GM12878 (cell line): ENCODE measurements around the gene CNIH1. TPM values are rescaled to one million over a fixed set of nuclear protein-coding genes. Genes with fewer than 3 reads are reported as not detected.

Experiments used
- BMI1 ChIP-seq: fragments of 450-650 bp; IDR thresholded peaks from 2 replicates; pipeline ENCODE4 v1.6.1; 2016; ENCODE audit warnings: mild to moderate bottlenecking, moderate library complexity, borderline replicate concordance
- CBX5 ChIP-seq: sonication (generic); IDR thresholded peaks from 2 replicates; pipeline ENCODE4 v1.6.1; 2016; ENCODE audit warnings: low read depth, moderate library complexity, mild to moderate bottlenecking, inconsistent platforms
- CHD4 ChIP-seq: fragments of 200-600 bp; sonication (generic); IDR thresholded peaks from 2 replicates; pipeline ENCODE4 v1.6.1; 2016; ENCODE audit warnings: mild to moderate bottlenecking
- EP300 ChIP-seq, 2 experiments: fragments of 150-350 bp in 1 of 2; IDR thresholded peaks; 2 replicates each; pipeline ENCODE4 v1.6.1; 2011 to 2012; ENCODE audit warnings: low read depth in 2 of 2, low read length in 2 of 2, borderline replicate concordance in 1 of 2, improper control_type of control experiment in 1 of 2, inconsistent platforms in 1 of 2; ENCODE audit not compliant: control insufficient read depth in 1 of 2
- FOS ChIP-seq: IDR thresholded peaks from 3 replicates; pipeline ENCODE4 v1.6.1; 2011; ENCODE audit warnings: borderline replicate concordance; ENCODE audit not compliant: insufficient read length; ENCODE audit errors: extremely low read depth
- GABPA ChIP-seq: IDR thresholded peaks from 2 replicates; pipeline ENCODE4 v1.6.1; 2014; ENCODE audit warnings: antibody characterized with exemption, low read depth, mild to moderate bottlenecking, inconsistent platforms
- GATAD2B ChIP-seq: fragments of 450-650 bp; conservative IDR thresholded peaks from 2 replicates; pipeline ENCODE4 v1.6.1; 2017; ENCODE audit warnings: low read depth, mild to moderate bottlenecking, moderate library complexity
- LARP7 ChIP-seq: fragments of 450-650 bp; IDR thresholded peaks from 2 replicates; pipeline ENCODE4 v1.6.1; 2017; ENCODE audit warnings: mild to moderate bottlenecking
- MEF2A ChIP-seq: IDR thresholded peaks from 2 replicates; pipeline ENCODE4 v1.6.1; 2011; ENCODE audit warnings: low read depth, mild to moderate bottlenecking, low read length, moderate library complexity; ENCODE audit not compliant: insufficient read depth
- PML ChIP-seq: IDR thresholded peaks from 2 replicates; pipeline ENCODE4 v1.6.1; 2012; ENCODE audit warnings: low read length, inconsistent platforms
- POLR2A ChIP-seq: IDR thresholded peaks from 2 replicates; pipeline ENCODE4 v1.6.1; 2011; ENCODE audit warnings: low read depth, mild to moderate bottlenecking, low read length
- SKIL ChIP-seq: fragments of 450-650 bp; IDR thresholded peaks from 2 replicates; pipeline ENCODE4 v1.6.1; 2017; ENCODE audit warnings: mild to moderate bottlenecking, low read depth, inconsistent platforms; ENCODE audit not compliant: poor library complexity, severe bottlenecking
- SMC3 ChIP-seq: IDR thresholded peaks from 2 replicates; pipeline ENCODE4 v1.6.1; 2011; ENCODE audit warnings: low read length, improper control_type of control experiment, borderline replicate concordance
- TCF7 ChIP-seq: IDR thresholded peaks from 2 replicates; pipeline ENCODE4 v1.6.1; 2014; ENCODE audit warnings: antibody characterized with exemption, borderline replicate concordance
- polyA plus RNA-seq, 11 experiments: library from polyadenylated mRNA; depleted of rRNA in 4 of 11; unstranded in 6 of 11; stranded (reverse) in 5 of 11; fragments of >200 nt; fragmentation: Nextera tagmentation in 4 of 11; fragmentation: Illumina TruSeq in 1 of 11; extraction: Ambion mirVana in 4 of 11; extraction: Trizol in 1 of 11; gene quantifications; 1 replicate in 1 of 11; 2 replicates in 10 of 11; pipeline versions ENCODE4 v1.2.1 to v1.2.3, GENCODE V29; 2011 to 2016; ENCODE audit warnings: inconsistent platforms in 2 of 11, missing spikeins in 2 of 11, low read depth in 1 of 11
- total RNA-seq, 4 experiments: library from RNA; depleted of rRNA in 3 of 4; stranded (reverse); fragments of >200 nt in 3 of 4; fragmentation: Illumina TruSeq in 1 of 4; extraction: Trizol in 1 of 4; gene quantifications; 2 replicates each; pipeline versions ENCODE4 v1.2.1 to v1.2.3, GENCODE V29; 2013 to 2021
- TF ChIP-seq, protein P1 (sequence below): fragments of 450-650 bp; conservative IDR thresholded peaks from 2 replicates; pipeline ENCODE4 v1.6.1; 2017; ENCODE audit warnings: mild to moderate bottlenecking, moderate library complexity
- TF ChIP-seq, protein P2 (sequence below): fragments of 450-650 bp; IDR thresholded peaks from 2 replicates; pipeline ENCODE4 v1.6.1; 2014; ENCODE audit warnings: mild to moderate bottlenecking
- TF ChIP-seq, protein P3 (sequence below): IDR thresholded peaks from 2 replicates; pipeline ENCODE4 v1.6.1; 2012; ENCODE audit warnings: low read depth, low read length, improper control_type of control experiment
- TF ChIP-seq, protein P4 (sequence below): fragments of 150-350 bp; IDR thresholded peaks from 2 replicates; pipeline ENCODE4 v1.6.1; 2016; ENCODE audit warnings: low read depth, low read length
- TF ChIP-seq, protein P5 (sequence below), 3 experiments: IDR thresholded peaks in 2 of 3; conservative IDR thresholded peaks in 1 of 3; 2 replicates each; pipeline ENCODE4 v1.5.1; 2011; ENCODE audit warnings: low read depth in 3 of 3, low read length in 3 of 3, mild to moderate bottlenecking in 3 of 3, control low read depth in 2 of 3, moderate library complexity in 2 of 3, inconsistent platforms in 1 of 3, mixed read lengths in 1 of 3; ENCODE audit not compliant: control insufficient read depth in 2 of 3, insufficient read depth in 1 of 3; ENCODE audit errors: extremely low read depth in 1 of 3

Gene CNIH1
- total and polyA plus RNA-seq, 10 of the 15 experiments (the other 5 are each of a cell fraction or from before 2014, with no cell fraction given): 48.9 to 274 (median 110) TPM

DNA sequence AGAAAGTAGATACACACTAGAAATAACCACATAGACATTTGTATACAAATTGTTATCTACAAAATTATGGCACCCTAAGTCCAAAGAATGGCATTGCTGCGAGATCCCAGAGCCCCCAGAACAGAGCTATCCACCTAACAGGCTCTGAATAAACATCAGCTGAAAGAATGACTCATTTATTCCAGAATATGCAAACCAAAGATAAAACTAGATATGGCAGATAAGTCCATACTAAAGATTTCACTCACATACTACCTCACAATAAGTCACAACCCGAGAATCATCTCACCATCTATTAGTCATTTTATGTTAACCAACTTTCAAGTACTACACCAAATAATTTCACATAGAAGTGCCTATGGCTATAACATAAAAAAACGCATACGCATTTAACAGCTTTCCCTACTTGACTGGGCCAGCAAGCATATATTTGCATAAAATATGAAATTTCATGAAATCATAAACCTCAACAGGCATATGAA, 5.6 kb downstream of the CNIH1 start (continued):
- TF ChIP-seq, protein P1, sequence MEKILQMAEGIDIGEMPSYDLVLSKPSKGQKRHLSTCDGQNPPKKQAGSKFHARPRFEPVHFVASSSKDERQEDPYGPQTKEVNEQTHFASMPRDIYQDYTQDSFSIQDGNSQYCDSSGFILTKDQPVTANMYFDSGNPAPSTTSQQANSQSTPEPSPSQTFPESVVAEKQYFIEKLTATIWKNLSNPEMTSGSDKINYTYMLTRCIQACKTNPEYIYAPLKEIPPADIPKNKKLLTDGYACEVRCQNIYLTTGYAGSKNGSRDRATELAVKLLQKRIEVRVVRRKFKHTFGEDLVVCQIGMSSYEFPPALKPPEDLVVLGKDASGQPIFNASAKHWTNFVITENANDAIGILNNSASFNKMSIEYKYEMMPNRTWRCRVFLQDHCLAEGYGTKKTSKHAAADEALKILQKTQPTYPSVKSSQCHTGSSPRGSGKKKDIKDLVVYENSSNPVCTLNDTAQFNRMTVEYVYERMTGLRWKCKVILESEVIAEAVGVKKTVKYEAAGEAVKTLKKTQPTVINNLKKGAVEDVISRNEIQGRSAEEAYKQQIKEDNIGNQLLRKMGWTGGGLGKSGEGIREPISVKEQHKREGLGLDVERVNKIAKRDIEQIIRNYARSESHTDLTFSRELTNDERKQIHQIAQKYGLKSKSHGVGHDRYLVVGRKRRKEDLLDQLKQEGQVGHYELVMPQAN: no peak
- TF ChIP-seq SKIL (peak; percentile 15), FOS (no peak), CBX5 (no peak), BMI1 (no peak), CHD4 (no peak), PML (no peak), SMC3 (no peak), GABPA (no peak), LARP7 (no peak), GATAD2B (no peak), POLR2A (no peak), MEF2A (no peak), EP300 (IDR thresholded peaks at IDR 0.05; ENCODE audit: borderline replicate concordance in 1 of 2, control insufficient read depth in 1 of 2, low read depth in 2 of 2, low read length in 2 of 2) (peak in 1 of 2 experiments; percentile 22; a peak in 1 of 4 replicates), TCF7 (no peak)
- TF ChIP-seq, protein P2, sequence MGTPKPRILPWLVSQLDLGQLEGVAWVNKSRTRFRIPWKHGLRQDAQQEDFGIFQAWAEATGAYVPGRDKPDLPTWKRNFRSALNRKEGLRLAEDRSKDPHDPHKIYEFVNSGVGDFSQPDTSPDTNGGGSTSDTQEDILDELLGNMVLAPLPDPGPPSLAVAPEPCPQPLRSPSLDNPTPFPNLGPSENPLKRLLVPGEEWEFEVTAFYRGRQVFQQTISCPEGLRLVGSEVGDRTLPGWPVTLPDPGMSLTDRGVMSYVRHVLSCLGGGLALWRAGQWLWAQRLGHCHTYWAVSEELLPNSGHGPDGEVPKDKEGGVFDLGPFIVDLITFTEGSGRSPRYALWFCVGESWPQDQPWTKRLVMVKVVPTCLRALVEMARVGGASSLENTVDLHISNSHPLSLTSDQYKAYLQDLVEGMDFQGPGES: no peak
- TF ChIP-seq, protein P3, sequence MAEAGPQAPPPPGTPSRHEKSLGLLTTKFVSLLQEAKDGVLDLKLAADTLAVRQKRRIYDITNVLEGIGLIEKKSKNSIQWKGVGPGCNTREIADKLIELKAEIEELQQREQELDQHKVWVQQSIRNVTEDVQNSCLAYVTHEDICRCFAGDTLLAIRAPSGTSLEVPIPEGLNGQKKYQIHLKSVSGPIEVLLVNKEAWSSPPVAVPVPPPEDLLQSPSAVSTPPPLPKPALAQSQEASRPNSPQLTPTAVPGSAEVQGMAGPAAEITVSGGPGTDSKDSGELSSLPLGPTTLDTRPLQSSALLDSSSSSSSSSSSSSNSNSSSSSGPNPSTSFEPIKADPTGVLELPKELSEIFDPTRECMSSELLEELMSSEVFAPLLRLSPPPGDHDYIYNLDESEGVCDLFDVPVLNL: no peak
- TF ChIP-seq, protein P4, sequence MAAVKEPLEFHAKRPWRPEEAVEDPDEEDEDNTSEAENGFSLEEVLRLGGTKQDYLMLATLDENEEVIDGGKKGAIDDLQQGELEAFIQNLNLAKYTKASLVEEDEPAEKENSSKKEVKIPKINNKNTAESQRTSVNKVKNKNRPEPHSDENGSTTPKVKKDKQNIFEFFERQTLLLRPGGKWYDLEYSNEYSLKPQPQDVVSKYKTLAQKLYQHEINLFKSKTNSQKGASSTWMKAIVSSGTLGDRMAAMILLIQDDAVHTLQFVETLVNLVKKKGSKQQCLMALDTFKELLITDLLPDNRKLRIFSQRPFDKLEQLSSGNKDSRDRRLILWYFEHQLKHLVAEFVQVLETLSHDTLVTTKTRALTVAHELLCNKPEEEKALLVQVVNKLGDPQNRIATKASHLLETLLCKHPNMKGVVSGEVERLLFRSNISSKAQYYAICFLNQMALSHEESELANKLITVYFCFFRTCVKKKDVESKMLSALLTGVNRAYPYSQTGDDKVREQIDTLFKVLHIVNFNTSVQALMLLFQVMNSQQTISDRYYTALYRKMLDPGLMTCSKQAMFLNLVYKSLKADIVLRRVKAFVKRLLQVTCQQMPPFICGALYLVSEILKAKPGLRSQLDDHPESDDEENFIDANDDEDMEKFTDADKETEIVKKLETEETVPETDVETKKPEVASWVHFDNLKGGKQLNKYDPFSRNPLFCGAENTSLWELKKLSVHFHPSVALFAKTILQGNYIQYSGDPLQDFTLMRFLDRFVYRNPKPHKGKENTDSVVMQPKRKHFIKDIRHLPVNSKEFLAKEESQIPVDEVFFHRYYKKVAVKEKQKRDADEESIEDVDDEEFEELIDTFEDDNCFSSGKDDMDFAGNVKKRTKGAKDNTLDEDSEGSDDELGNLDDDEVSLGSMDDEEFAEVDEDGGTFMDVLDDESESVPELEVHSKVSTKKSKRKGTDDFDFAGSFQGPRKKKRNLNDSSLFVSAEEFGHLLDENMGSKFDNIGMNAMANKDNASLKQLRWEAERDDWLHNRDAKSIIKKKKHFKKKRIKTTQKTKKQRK: no peak
- TF ChIP-seq, protein P5, sequence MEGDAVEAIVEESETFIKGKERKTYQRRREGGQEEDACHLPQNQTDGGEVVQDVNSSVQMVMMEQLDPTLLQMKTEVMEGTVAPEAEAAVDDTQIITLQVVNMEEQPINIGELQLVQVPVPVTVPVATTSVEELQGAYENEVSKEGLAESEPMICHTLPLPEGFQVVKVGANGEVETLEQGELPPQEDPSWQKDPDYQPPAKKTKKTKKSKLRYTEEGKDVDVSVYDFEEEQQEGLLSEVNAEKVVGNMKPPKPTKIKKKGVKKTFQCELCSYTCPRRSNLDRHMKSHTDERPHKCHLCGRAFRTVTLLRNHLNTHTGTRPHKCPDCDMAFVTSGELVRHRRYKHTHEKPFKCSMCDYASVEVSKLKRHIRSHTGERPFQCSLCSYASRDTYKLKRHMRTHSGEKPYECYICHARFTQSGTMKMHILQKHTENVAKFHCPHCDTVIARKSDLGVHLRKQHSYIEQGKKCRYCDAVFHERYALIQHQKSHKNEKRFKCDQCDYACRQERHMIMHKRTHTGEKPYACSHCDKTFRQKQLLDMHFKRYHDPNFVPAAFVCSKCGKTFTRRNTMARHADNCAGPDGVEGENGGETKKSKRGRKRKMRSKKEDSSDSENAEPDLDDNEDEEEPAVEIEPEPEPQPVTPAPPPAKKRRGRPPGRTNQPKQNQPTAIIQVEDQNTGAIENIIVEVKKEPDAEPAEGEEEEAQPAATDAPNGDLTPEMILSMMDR (IDR thresholded peaks at IDR 0.05 in 2 of 3, conservative IDR thresholded peaks at IDR 0.05 in 1 of 3; ENCODE audit: control insufficient read depth in 2 of 3, extremely low read depth in 1 of 3, insufficient read depth in 1 of 3, low read depth in 3 of 3, low read length in 3 of 3): no peak
